HG03558 (cell line): ENCODE data around the gene NR3C1.

ENCODE experiments used
- ATAC-seq: cut with Tn5 transposase; IDR thresholded peaks from one replicate; pipeline ENCODE4 v1.9.1; 2021; ENCODE audit warnings: moderate number of reproducible peaks; ENCODE audit not compliant: unreplicated experiment; ENCODE audit errors: extremely low read depth

Gene NR3C1

GRCh38 chr5:143400541-143401226, 2.8 kb downstream of the NR3C1 start:
- no peak for ATAC-seq

- ATAC-seq, result no peak
Observed at GRCh38 chr5:143399616-143400540, 3.6 kb downstream of the NR3C1 start.

GRCh38 chr5:143398451-143399237, 4.8 kb downstream of the NR3C1 start:
- no peak for ATAC-seq

GRCh38 chr5:143398053-143398355, 5.5 kb downstream of the NR3C1 start:
- no peak for ATAC-seq

- no peak for ATAC-seq
Observed at GRCh38 chr5:143397302-143398052, 6.0 kb downstream of the NR3C1 start.

GRCh38 chr5:143396353-143396940, 7.0 kb downstream of the NR3C1 start:
- ATAC-seq, result no peak

- no peak for ATAC-seq
Observed at GRCh38 chr5:143395638-143396352, 7.7 kb downstream of the NR3C1 start.

GRCh38 chr5:143393524-143393923, 10.0 kb downstream of the NR3C1 start:
- no peak for ATAC-seq

- no peak for ATAC-seq
Observed at GRCh38 chr5:143390941-143391340, 12.5 kb downstream of the NR3C1 start.

- ATAC-seq, result no peak
Observed at GRCh38 chr5:143390258-143390657, 13.2 kb downstream of the NR3C1 start.

GRCh38 chr5:143386725-143387124, 16.8 kb downstream of the NR3C1 start:
- no peak for ATAC-seq

GRCh38 chr5:143384865-143385657, 18.4 kb downstream of the NR3C1 start:
- ATAC-seq, result no peak

GRCh38 chr5:143383988-143384387, 19.5 kb downstream of the NR3C1 start:
- ATAC-seq, result no peak

GRCh38 chr5:143379606-143380005, 23.9 kb downstream of the NR3C1 start:
- ATAC-seq, result no peak

GRCh38 chr5:143376911-143377813, 26.3 kb downstream of the NR3C1 start:
- no peak for ATAC-seq

- no peak for ATAC-seq
Observed at GRCh38 chr5:143376195-143376779, 27.2 kb downstream of the NR3C1 start.
